Skeletal muscle satellite cell (primary cell): ENCODE results near the gene ITPK1.

ENCODE experiments used
- H3K27me3 ChIP-seq: 2 replicates; pipeline ENCODE4 v1.7.0; 2013; ENCODE audit warnings: low read length; ENCODE audit not compliant: control insufficient read depth, insufficient read depth
- H3K36me3 ChIP-seq: 2 replicates; pipeline ENCODE4 v1.7.0; 2013; ENCODE audit warnings: mild to moderate bottlenecking, control low read depth, low read length; ENCODE audit not compliant: insufficient read depth
- H3K4me1 ChIP-seq: 2 replicates; pipeline ENCODE4 v1.7.0; 2013; ENCODE audit warnings: low read length; ENCODE audit not compliant: control insufficient read depth, insufficient read depth
- H3K4me2 ChIP-seq: 2 replicates; pipeline ENCODE4 v1.7.0; 2013; ENCODE audit warnings: mild to moderate bottlenecking, low read length
- H3K4me3 ChIP-seq: 2 replicates; pipeline ENCODE4 v1.7.0; 2013; ENCODE audit warnings: low read length
- H3K9ac ChIP-seq: 2 replicates; pipeline ENCODE4 v1.7.0; 2013; ENCODE audit warnings: mild to moderate bottlenecking, low read depth, low read length, moderate library complexity
- H3K9me3 ChIP-seq: replicated peaks from 2 replicates; pipeline ENCODE4 v1.7.0; 2013; ENCODE audit warnings: mild to moderate bottlenecking, control low read depth, low read length

ITPK1 gene

DNA sequence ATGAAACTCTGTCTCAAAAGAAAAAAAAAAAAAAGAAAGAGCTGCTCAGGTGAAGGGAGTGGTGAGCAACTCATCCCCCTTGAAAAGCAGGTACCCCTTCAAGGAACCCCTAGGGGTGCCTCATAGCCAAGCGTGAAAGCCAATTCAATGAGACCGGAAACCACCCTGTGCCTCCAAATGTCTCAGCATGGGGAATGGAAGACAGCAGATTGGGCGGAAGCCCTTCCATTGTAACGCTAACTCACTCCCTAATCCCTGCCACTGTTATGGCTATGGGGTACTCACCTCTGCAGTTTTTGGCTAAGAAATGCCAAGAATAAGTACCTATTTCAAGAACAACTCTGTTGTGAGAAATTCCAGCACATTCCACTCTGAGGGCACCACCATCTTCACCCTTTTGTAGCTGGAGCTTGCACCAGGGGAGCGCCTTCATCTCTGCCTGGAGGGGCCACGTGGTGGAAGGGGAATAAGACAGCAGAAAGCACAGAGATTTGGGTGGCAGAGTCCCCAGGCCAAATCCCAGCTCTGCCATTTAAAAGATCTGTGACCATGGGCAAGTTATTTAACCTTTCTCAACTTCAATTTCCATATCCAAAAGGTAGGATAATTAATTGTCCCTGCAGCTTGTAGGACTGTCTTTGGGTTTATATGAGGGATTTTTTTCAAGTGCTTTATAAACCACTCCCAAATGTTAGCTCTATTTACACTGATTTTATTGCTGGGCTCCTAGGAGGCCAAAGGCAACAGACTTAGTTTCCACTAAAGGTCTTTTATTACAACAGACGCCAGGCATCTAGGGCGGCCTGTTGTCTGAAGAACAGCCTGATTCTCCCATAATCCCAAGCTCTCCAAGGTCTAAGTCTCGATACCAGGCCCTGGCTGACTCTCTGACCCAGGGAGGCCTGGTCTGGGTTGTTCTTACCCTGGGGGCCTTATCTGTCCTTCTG is 63.9 kb downstream of the ITPK1 start:
- H3K36me3 ChIP-seq, result no peaks in the 10 kb centered on the region
- peaks cover 13% of the 10 kb centered on the region for H3K4me1 ChIP-seq
- no peaks in the 10 kb centered on the region for H3K9me3 ChIP-seq
- H3K4me2 ChIP-seq, result no peak overlapping the region
- H3K27me3 ChIP-seq, result no peaks in the 10 kb centered on the region
- H3K4me3 ChIP-seq, result no peak overlapping the region
- H3K9ac ChIP-seq, result no peak overlapping the region

- H3K9ac ChIP-seq, result no peak overlapping the region
- H3K36me3 ChIP-seq, result no peaks in the 10 kb centered on the region
- no peaks in the 10 kb centered on the region for H3K27me3 ChIP-seq
- H3K9me3 ChIP-seq, result no peaks in the 10 kb centered on the region
- peaks cover 14% of the 10 kb centered on the region for H3K4me1 ChIP-seq
- no peak overlapping the region for H3K4me3 ChIP-seq
- H3K4me2 ChIP-seq, result no peak overlapping the region
Measured at GRCh38 chr14:93050761-93051160, 65.0 kb downstream of the ITPK1 start.

- peaks cover 22% of the 10 kb centered on the region for H3K4me1 ChIP-seq
- no peak overlapping the region for H3K4me3 ChIP-seq
Measured at GRCh38 chr14:93049867-93050331, 65.8 kb downstream of the ITPK1 start.

DNA sequence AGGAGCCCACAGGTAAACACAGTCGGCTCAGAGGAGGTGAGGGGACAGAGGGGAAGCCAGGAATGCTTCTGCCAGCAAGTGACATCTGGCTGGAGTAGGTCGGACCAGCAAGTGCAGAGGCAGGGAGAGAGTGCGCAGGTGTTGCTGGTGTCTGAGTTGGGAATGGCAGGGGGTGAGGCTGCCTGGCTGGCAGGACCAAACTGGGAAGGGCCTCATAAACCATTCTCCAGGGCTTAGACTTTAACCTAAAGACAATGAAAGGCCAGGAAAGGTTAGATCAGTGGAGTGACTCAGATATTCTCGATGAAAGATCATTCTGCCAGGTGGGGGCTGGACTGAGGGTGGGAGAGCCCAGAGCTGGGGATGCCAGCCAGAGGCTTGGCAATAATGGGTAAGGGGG is 66.4 kb downstream of the ITPK1 start:
- no peaks in the 10 kb centered on the region for H3K36me3 ChIP-seq

More at GRCh38 chr14:93049867-93050331, 65.8 kb downstream of the ITPK1 start:
- no peak overlapping the region for H3K4me2 ChIP-seq
- H3K9me3 ChIP-seq, result no peaks in the 10 kb centered on the region
- no peak overlapping the region for H3K9ac ChIP-seq
- H3K36me3 ChIP-seq, result no peaks in the 10 kb centered on the region
- H3K27me3 ChIP-seq, result no peaks in the 10 kb centered on the region

GRCh38 chr14:93048843-93049242 is 66.9 kb downstream of the ITPK1 start:
- Histone ChIP-seq H3K36me3 (no peaks in the 10 kb centered on the region), H3K27me3 (no peaks in the 10 kb centered on the region), H3K9me3 (no peaks in the 10 kb centered on the region)

More for the DNA sequence above, 66.4 kb downstream of the ITPK1 start:
- no peaks in the 10 kb centered on the region for H3K27me3 ChIP-seq
- H3K4me3 ChIP-seq, result no peak overlapping the region
- H3K9me3 ChIP-seq, result no peaks in the 10 kb centered on the region
- H3K4me2 ChIP-seq, result no peak overlapping the region
- no peak overlapping the region for H3K9ac ChIP-seq
- peaks cover 28% of the 10 kb centered on the region for H3K4me1 ChIP-seq

DNA sequence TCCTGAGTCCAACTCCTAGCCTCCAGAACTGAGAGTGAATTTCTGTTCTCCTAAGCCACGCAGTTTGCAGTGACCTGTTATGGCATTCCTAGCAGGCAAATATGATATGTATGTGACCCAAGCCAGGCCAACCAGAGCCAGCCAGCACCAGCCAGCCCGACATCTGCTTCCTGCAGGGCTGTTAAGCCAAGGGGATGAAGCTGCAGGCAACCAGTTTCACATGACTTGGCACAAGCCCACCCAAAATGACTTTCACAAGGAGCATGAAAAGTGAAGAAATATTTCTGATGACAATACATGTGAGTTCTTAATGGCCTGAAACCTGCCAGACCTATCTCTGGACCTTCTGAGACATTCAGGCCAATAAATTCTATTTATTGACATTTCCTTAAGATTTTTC is 68.1 kb downstream of the ITPK1 start:
- Histone ChIP-seq H3K4me2 (no peak overlapping the region), H3K4me1 (peaks cover 43% of the 10 kb centered on the region), H3K27me3 (no peaks in the 10 kb centered on the region), H3K36me3 (no peaks in the 10 kb centered on the region), H3K9me3 (no peaks in the 10 kb centered on the region), H3K9ac (no peak overlapping the region), H3K4me3 (no peak overlapping the region)

More at GRCh38 chr14:93048843-93049242, 66.9 kb downstream of the ITPK1 start:
- peaks cover 33% of the 10 kb centered on the region for H3K4me1 ChIP-seq
- no peak overlapping the region for H3K9ac ChIP-seq
- H3K4me3 ChIP-seq, result no peak overlapping the region
- H3K4me2 ChIP-seq, result no peak overlapping the region

DNA sequence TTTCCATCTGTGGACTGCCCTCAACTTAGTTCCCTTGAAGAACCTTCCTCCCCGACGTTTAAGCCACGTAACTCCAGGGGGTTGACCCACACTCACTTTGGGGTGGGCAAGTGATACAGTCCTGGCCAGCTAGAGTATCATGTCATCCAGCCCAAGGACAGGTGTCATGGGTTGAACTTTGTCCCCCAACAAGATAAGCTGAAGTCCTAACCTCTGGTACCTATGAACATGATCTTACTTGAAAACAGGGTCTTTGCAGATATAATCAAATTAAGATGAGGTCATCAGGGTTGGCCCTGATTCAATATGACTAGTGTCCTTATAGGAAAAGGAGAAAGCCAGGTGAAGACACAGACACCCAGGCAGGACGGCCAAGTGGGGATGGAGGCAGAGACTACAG is 68.6 kb downstream of the ITPK1 start:
- no peak overlapping the region for H3K4me2 ChIP-seq
- peaks cover 46% of the 10 kb centered on the region for H3K4me1 ChIP-seq
- no peak overlapping the region for H3K4me3 ChIP-seq
- no peaks in the 10 kb centered on the region for H3K9me3 ChIP-seq
- no peaks in the 10 kb centered on the region for H3K36me3 ChIP-seq
- H3K27me3 ChIP-seq, result no peaks in the 10 kb centered on the region
- no peak overlapping the region for H3K9ac ChIP-seq

DNA sequence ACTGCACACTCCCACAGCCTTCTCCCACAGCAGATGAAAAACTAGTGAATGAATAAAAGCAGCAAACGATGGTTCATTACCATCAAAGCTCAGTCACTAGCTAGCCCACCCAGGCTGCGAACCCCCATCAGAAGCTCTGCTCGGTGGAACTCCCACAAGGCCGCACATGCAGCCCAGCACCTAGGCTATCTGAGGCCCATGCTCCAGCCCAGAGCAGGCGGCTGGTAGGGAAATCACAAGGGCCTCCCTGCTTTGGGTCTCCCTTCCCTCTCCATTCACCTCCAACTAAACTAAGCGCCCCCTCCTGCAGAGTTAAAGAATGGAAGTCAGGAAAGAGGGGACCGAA is 69.0 kb downstream of the ITPK1 start:
- H3K27me3 ChIP-seq, result no peaks in the 10 kb centered on the region
- H3K36me3 ChIP-seq, result no peaks in the 10 kb centered on the region
- no peak overlapping the region for H3K4me2 ChIP-seq
- no peak overlapping the region for H3K9ac ChIP-seq
- H3K4me3 ChIP-seq, result no peak overlapping the region
- no peaks in the 10 kb centered on the region for H3K9me3 ChIP-seq
- H3K4me1 ChIP-seq, result peaks cover 48% of the 10 kb centered on the region

- no peak overlapping the region for H3K4me3 ChIP-seq
Measured at GRCh38 chr14:93045965-93046704, 69.6 kb downstream of the ITPK1 start.

GRCh38 chr14:93045211-93045674 is 70.5 kb downstream of the ITPK1 start:
- Histone ChIP-seq H3K4me2 (no peak overlapping the region), H3K9ac (no peak overlapping the region), H3K9me3 (no peaks in the 10 kb centered on the region), H3K4me1 (peaks cover 62% of the 10 kb centered on the region), H3K4me3 (no peak overlapping the region), H3K36me3 (no peaks in the 10 kb centered on the region), H3K27me3 (no peaks in the 10 kb centered on the region)

More at GRCh38 chr14:93045965-93046704, 69.6 kb downstream of the ITPK1 start:
- Histone ChIP-seq H3K4me1 (peaks cover 53% of the 10 kb centered on the region), H3K4me2 (peak overlapping the region; percentile 4), H3K9ac (no peak overlapping the region), H3K36me3 (no peaks in the 10 kb centered on the region), H3K27me3 (no peaks in the 10 kb centered on the region), H3K9me3 (no peaks in the 10 kb centered on the region)

DNA sequence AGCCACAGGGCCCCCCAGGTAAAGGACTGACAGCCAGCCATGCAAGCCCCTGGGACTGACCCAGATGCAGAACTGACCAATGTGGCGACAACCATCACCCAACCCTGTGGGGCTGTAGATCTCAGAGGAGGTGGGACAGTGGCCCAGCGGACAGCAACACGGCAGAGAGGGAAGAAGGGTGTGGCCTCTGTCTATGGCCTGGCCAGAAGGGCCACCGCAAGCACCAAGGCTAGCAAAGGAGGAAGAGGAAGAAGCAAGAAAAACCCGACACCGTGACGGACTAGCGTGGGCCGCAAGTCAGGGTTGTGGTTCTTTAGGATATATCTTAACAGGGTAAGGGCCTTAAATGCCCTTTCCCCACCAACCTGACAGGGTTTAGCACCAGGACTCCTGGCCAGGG is 71.2 kb downstream of the ITPK1 start:
- Histone ChIP-seq H3K27me3 (no peaks in the 10 kb centered on the region), H3K4me2 (no peak overlapping the region), H3K4me1 (peaks cover 69% of the 10 kb centered on the region), H3K4me3 (no peak overlapping the region), H3K9me3 (no peaks in the 10 kb centered on the region), H3K9ac (no peak overlapping the region), H3K36me3 (no peaks in the 10 kb centered on the region)
